ENCODE results near the gene FAM118A.
A peak's percentile ranks its signal among the peaks of the same experiment; 100 is the strongest.
"Not testable (repeated sequence)": the region's sequence is repeated elsewhere in the genome, so short reads cannot be mapped to it uniquely, and the experiment has no call there.

The FAM118A gene

DNA sequence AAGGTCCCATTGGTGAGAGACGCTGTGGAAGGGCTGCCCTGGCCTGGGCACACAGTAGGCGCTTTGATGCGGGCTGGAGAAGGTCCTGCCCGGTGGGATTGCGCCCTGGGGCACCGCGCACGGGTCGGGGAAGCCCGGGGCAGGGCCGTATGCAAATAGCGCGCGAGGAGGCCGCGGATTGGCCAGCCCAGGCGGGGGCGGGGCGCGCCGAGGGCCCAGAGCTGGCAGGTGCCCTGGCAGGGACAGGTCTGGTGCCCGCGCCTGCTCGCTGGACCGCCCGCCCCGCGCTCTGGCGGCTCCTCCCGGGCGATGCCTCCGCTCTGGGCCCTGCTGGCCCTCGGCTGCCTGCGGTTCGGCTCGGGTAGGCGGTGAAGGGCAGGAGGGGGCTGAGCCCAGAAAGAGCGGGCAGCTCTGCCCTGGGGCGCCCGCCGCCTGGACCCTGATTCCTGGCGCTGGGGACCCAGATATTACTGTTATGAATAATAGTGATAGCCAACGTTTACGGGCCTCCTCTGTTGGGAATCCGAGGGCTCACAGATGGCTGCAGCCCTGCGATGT, 24.9 kb upstream of the FAM118A start, which contains the start of gene UPK3A:
UPK3A (plus strand) TSS at position 245 of the 558 bp plus-strand sequence; CDS start at position 310, 65 bp downstream.
- peak; percentile 64 to 76 for DNase-seq

DNA sequence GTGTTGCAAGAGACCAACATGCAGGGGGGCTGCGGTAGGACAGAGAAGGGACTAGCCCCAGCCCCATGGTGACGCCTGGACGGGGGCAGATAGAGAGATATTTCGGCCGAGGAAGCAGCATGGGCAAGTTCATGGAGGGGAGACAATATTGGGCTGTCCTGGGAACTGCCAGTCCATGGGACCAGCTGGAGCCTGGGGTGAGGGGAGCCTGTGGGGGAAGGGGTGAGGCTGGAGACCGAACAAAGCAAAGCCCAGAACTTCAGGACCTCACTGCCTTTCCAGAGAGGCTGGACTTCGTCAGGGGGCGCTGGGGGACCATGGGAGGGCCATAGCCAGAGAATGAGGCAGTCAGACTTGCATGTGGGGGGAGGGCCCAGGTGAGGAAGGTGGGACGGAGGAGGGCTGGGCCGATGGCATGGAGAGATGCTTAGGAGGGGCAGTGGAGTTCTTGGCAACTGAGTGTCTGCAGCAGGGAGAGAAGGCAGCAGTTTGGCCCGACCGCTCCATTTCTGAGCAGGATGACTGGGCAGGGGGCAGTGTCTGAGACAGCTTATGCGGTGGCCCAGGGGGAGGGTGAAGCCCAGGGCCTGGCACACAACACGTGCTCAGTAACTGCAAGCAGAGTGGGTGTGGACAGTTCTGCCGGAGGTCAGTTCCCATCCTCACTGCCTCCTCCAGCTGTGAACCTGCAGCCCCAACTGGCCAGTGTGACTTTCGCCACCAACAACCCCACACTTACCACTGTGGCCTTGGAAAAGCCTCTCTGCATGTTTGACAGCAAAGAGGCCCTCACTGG, 24.3 kb upstream of the FAM118A start:
- DNase-seq, result no peak

DNA sequence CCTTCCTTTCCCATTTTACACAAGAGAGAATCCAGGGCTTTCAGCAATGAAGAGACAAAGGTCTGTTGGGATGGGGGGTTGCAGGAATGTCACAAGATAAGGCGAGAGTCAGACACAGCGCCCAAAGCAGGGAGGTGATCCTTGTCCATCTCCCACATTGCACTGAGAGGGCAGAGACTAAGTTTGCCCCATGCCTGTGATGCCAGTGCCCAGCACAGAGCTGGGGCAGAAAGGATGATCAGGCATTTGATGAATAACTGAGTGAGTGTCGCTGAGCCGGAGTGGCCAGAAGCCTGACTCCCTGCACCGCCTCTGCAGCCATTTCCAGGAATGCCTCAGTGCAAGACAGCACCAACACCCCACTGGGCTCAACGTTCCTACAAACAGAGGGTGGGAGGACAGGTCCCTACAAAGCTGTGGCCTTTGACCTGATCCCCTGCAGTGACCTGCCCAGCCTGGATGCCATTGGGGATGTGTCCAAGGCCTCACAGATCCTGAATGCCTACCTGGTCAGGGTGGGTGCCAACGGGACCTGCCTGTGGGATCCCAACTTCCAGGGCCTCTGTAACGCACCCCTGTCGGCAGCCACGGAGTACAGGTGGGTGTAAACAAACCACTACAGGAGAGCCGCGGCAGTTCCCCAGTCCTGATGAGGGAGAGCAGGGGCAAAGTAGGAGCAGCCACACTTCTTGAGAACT, 22.7 kb upstream of the FAM118A start:
- DNase-seq, result no peak

DNA sequence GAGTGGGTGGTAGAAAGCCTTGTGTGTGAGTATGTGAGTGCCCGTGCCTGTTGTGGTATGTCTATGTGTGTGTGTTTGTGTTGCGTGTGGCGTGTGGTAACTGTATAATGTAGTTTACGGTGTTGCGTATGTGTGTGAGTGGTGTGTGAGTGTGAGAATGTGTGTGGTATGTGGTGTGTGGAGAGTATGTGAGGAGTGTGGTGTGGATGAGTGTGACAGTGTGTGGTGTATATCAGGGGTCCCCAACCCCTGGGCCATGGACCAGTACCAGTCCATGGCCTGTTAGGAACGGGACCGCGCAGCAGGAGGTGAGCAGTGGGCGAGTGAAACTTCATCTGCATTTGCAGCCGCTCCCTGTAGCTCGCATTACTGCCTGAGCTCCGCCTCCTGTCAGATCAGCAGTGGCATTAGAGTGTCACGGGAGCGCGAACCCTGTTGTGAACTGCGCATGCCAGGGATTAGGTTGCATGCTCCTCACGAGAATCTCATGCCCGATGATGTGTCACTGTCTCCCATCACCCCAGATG, 19.3 kb upstream of the FAM118A start:
- no peak for DNase-seq

DNA sequence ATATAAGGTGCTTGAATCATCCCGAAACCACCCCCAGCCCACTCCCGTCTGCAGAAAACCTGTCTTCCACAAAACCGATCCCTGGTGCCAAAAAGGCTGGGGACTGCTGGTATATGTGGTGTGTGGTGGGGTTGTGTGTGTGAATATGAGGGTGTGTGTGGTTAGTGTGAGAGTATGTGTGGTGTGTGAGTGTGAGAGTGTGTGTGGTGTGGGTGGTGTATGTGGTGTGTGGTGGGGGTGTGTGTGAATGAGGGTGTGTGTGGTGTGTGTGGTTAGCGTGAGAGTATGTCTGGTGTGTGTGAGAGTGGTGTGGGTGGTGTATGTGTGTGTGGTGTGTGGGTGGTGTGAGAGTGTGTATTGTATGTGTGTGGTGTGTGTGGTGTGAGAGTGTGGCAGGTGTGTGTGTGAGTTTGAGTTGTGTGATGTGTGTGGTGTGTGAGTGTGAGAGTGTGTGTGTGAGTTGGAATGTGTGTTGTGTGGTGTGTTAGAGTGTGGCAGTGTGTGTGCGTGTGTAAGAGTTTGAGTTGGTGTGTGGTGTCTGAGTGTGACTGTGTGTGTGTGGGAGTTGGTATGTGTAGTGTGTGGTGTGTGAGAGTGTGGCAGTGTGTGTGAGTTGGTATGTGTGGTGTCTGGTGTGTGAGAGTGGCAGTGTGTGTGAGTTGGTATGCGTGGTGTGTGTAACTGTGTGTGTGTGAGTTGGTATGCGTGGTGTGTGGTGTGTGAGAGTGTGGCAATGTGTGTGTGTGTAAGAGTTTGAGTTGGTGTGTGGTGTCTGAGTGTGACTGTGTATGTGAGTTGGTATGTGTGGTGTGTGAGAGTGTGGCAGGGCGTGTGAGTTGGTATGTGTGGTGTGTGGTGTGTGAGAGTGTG, 18.4 kb upstream of the FAM118A start:
- peak; percentile 35 to 36 for DNase-seq

DNA sequence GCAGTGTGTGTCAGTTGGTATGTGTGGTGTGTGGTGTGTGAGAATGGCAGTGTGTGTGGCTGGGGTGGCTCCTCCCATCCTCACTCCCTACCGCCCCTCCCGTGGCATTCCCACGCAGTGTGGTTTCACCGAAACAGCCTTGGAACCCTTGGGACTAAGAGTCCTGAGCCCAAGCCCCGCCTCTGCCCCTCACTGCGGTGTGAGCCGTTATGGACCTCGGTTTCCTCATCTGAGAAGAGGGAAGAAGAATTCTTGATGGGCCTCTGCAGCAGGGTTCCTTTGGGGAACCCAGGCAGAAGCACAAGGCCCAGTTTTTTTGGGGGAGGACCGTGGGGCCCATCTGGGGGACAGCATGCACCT, 17.8 kb upstream of the FAM118A start:
- DNase-seq, result no peak

DNA sequence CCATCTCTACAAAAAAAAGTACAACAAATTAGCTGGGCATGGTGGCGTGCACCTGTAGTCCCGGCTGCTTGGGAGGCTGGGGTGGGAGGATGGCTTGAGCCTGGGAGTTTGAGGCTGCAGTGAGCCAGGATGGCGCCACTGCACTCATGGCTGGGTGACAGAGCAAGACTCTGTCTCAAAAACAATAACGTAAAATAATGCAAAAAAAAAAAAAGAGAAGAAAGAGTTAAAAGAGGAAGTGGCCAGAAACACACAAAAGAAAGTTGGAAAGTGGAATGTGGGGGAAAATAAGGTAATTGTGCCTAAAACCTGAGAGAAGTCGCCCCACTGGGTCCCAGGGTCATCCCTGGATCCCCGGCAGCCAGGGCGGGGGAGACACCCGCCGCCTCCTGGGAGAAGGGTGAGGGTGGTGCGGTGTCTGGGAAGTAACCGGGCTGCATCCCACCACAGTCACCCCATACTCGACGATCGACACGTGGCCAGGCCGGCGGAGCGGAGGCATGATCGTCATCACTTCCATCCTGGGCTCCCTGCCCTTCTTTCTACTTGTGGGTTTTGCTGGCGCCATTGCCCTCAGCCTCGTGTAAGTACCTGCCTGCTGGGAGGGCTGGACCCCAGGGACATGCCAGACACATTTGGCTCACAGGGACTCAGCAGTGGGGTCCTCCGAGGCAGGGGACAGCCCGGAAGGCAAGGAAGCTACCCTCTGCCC, 16.8 kb upstream of the FAM118A start:
- no peak for DNase-seq

DNA sequence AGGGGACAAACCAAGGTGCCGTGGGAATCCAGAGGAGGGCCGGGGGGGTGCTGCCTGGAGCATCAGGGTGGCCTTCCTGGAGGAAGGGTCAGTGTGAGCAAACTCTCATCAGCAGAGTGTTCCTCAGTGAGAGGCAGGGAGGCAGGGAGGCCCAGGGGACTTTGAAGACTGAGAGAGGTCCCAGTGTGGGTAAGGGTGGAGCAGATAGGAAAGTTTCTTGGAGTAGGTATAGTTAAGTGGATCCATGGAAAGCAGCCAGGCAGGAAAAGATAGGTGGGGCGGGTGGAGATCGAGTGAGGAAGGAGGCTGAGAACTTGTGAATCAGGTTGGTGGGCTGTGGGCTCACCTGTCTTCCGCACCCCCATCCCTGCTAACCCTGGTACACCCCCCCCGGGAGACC, 15.7 kb upstream of the FAM118A start:
- no peak for DNase-seq

DNA sequence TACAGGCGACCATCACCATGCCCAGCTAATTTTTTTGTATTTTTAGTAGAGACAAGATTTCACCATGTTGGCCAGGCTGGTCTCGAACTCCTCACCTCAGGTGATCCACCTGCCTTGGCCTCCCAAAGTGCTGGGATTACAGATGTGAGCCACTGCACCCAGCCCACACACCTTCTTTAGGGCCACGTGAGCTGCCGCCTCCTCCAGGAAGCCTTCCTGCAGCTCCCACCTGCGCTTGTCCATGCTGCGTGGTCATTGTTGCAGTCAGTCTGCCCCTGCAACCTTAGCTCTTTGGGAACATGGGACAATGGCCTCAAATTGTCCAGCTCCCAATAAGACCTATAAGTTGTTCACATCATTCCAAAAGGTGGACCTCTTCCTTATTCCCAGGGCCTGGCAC, 14.7 kb upstream of the FAM118A start:
- not testable (repeated sequence) for DNase-seq

DNA sequence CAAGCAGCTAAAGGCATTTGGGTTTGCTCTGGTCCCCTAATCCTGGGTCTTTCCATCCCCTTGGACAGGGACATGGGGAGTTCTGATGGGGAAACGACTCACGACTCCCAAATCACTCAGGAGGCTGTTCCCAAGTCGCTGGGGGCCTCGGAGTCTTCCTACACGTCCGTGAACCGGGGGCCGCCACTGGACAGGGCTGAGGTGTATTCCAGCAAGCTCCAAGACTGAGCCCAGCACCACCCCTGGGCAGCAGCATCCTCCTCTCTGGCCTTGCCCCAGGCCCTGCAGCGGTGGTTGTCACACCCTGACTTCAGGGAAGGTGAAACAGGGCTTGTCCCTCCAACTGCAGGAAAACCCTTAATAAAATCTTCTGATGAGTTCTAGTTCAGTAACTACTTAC, 14.2 kb upstream of the FAM118A start:
- no peak for DNase-seq

DNA sequence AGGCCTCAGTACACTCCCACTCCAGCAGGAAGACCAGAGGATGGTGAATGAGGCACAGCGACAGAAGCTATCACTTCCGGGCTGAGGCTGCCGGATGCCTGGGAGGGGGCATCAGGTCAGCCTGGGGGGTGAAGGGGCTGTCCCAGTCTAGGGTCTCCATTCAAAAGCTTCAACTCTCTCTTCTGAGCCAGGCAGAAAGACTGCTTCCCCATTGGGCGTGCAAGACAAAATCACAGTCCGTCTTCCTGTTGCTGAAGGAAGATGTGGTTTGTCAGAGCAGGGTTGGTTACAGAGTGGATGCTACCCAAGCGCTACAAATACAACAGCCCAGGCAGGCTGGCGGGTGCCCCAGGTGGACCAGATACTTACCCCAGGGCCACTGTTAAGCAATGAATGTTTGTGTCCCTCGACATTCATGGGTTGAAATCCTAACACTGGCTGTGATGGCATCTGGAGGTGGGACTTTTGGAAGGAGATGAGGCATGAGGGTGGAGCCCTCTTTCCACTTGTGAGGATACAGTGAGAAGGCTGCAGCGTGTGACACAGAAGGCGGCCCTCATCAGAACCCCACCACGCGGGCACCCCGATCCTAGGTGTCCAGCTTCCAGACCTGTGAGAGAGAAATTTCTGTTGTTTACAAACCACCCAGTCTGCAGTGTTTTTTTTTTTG, 13.0 kb upstream of the FAM118A start:
- peak in 1 of 2 experiments; percentile 38 for DNase-seq

DNA sequence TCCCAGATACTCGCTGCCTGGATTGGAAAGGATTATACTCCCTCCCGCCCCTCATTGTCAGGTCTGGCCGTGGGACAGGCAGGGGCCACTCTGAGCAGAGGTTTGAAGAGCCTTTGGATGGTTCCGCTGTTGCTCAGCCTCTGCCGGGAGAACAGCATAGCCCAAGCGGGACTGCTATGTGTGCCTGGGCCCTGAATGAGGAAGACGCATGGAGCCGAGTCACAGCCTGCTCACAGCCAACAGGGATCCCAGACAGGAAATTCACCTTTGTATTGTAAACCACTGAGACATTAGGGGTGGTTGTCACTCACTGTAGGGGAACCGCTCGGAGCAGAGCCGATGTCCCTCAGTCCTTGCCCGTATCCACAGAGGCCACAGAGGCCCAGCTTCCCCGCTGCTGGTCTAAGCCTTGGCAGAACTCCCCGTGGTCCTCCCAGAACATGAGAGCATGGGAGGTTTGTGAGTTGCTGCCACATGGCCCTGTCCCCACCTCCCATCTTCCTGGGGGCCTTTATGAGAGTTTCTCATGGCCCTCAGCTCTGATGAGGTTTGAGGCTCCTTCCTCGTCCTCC, 10.7 kb upstream of the FAM118A start:
- DNase-seq, result no peak

DNA sequence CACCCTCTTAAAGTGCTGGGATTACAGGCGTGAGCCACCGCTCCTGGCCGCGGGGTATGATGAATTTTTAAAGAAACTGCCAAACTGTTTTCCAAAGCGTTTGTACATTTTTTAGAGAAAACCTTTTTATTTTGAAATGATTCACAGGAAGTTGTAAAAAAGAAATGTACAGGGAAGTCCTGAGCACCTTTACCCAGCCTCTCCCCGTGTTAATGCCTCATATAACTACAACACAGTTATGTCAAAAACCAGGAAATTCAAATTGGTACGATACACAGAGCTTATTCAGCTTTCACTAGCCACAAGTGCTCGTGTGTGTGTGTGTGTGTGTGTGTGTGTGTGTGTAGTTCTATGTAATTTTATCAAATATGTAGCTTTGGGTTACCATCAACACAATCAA, 7.0 kb upstream of the FAM118A start:
- no peak for DNase-seq

DNA sequence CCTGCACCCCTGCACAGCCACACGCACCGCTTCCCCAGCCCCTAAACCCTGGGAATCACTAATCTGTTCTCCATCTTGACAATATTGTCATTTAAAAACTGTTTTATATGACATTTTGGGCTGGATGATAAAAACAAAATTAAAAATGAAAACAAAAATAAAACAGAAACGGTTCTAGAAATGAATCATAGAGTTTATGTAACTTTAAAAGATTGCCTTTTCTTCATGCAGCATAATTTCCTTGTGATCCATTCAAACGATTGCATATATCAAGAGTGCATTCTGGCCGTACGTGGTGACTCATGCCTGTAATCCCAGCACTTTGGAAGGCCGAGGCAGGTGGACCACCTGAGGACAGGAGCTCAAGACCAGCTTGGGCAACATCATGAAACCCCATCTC, 6.6 kb upstream of the FAM118A start:
- DNase-seq, result no peak

DNA sequence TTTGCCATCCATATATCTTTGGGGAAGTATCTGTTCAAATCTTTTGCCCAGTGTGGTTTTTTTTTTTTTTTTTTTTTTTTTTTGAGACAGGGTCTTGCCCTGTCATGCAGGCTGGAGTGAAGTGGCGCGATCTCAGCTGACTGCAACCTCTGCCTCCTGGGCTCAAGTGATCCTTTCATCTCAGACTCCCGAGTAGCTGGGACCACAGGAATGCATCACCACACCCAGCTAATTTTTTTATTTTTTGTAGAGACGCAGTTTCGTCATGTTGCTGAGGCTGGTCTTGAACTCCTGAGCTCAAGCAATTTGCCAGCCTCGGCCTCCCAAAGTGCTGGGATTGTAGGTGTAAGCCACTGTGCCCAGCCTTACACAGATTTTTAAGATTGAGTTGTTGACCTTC, 4.8 kb upstream of the FAM118A start:
- DNase-seq, result no peak

DNA sequence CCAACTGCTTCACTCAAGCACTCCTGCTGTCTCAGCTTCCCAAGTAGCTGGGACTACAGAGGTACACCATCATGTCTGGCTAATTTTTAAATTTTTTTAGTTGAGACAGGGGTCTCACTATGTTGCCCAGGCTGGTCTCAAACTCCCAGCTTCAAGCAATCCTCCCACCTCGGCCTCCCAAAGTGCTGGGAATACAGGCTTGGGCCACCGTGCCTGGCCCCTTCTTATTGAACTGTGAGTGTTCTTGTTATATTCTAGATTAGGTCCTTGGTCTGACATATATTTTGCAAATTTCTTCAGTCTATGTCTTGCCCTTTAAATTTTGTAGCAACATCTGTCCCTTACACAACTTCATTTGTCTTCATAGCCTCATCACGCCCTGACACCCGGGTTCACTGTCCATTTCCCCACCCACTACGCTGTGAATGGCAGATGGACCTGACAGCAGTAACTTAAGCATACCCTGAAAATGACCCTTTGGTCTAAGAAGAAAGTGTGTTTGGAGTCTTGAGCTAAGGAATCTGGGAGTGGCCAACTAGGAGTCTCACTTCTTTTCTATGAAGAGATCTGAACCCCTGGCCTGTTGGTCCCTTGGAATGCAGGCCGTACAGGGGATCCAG, 4.2 kb upstream of the FAM118A start:
- DNase-seq, result no peak

DNA sequence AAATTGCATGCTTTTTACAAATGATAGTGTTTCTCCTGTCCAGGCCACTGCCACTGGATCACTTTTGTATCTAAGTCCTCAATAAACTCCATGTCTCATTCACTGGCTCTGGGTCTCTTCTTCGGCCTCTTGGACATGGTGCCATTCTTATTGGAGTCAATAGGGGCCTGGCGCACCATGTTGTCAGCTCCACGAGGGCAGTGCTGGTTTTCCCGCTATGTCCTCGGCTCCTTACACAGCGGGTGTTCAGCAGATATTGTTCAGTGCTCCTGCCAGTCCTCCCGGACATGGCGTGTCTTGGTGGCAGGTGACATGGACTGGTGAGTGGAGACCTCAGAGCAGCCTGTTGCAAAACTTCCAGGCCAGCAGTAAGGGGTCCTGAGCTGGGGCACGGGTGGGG, 3.6 kb upstream of the FAM118A start:
- DNase-seq, result no peak

DNA sequence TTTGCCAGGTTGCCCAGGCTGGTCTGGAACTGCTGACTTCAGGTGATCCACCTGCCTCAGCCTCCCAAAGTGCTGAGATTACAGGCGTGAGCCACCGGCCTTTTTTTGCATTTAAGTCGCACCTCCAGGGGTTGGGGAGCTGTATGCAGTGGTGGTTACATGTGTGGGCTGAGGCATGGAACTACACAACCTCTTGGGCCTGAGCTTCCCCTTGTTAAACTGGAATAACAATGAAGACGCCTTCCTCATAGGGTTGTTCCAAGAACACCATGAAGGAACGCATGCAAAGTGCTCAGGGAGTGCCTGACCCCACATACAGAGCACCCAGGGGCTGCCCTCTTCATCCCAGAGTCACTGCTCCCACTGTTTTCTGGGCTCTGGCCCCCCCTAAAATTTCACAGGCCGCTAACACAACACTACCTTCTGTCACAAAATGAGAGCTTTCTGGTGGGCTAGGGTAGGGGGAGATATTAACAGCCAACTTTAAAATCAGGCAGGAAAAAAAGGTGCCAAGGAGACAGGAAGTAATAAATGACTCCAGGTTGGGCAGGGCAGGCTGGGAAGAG, 1.3 kb upstream of the FAM118A start:
- DNase-seq, result no peak

DNA sequence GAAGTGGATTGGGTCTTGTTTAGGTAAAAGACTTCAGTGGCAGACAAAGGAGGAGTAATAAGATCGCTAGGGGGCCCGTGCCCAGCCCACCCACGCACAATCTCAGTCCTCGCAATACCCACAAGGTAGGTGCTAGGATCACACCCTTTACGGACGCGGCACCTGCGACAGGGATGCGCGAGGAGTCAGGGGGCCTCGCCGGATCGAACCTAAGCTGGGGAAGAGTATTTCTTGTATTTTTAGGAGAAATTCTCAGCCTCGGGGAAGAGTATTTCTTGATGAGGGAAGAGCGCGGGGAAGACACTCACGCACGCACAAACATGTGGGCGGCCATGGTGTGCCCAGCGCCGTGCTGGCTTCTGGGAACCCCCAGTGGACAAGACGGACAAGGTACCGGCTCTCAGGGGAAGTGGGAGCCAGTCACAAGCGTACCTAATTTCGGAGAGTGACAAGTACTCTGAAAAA, 745 bp upstream of the FAM118A start:
- no peak for DNase-seq

DNA sequence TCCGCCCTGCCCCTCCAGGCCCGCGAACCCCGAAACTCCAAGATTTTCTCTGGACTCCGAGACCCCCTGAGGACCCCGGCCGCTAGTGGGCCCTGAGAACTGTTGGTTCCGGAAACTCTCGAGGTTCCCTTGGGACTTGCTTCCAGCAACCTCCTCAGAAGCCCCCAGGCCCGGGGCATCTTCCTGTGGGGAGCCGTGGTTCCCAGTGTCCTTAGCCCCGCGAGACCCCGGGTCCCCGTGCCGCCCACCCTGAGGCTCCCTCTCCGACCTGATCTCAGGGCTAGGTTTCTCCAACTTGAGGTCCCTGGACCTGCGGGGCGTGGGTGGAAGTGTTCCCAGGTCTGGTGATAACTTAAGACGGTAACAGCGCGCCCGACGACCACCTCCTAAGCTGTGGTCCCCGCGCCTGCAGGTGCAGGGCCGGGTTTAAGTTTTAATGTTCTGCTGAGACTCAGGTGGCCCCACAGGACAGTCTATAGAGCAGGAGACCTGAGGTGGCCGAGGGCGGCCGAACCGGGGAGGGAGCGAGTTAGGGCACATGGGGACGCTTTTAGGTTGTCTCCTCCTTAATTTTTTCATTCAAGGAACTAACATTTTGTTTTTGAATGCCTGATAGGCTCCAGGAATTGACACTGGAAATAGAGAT, 720 bp downstream of the FAM118A start:
- peak; percentile 42 to 45 for DNase-seq

Data from activated T-cell treated with anti-CD3 and anti-CD28 coated beads, Interleukin-2, amount 50 U/mL, for 48 hours (primary cell).